ENCODE measurements around the gene VWCE.

DNA sequence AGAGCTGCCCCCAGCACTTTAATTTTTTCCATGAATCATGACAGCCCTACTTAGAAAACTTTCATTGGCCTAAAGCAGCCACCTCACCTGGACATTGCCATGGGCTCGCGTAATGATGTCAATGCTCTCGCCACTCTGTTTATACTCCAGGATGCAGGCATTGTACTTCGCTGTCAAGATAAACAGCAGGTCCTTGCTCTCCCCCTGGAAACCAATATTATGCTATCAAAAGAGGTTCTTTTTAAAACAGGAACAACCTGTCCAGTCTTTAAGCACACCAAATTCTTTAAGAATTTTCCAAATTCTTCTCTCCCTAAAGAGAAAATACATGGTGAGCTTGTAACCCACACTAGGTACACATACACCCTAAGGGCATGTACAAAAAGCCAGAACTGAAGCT, 34.8 kb upstream of the VWCE start:
- TF ChIP-seq CTCF (IDR thresholded peaks at IDR 0.05 in 2 of 3, conservative IDR thresholded peaks at IDR 0.05 in 1 of 3; ENCODE audit: borderline replicate concordance in 1 of 3, insufficient read depth in 1 of 3, low read depth in 2 of 3, low read length in 2 of 3) = no peak
- TF ChIP-seq POLR2AphosphoS5 (IDR thresholded peaks at IDR 0.05; ENCODE audit: low read depth, low read length) = no peak
- no peak for TF ChIP-seq SP1 (IDR thresholded peaks at IDR 0.05; ENCODE audit: low read depth)
- TF ChIP-seq POLR2A (IDR thresholded peaks at IDR 0.05; ENCODE audit: borderline replicate concordance, extremely low read depth, insufficient read depth, insufficient read length) = no peak
- no peak for TF ChIP-seq SIN3A (IDR thresholded peaks at IDR 0.05; ENCODE audit: low read depth)
- TF ChIP-seq SRF (IDR thresholded peaks at IDR 0.05; ENCODE audit: low read depth) = no peak
